ENCODE results near the gene RHOA.

RHOA gene

GRCh38 chr3:49411968-49412631 lies at the start of gene RHOA, which contains the start of gene TCTA:
Gene RHOA (minus strand): TSS chr3:49411976. CDS start chr3:49375589, 36,387 bp downstream.
Gene TCTA (plus strand): TSS chr3:49412423. CDS start chr3:49412427, 4 bp downstream.
- peak; percentile 100 for DNase-seq (ENCODE audit: low read depth, low spot score)

- DNase-seq (ENCODE audit: low read depth, low spot score): no peak
Measured at GRCh38 chr3:49460956-49461355, 49.2 kb upstream of the RHOA start.

GRCh38 chr3:49460188-49460890 lies 48.6 kb upstream of the RHOA start:
- DNase-seq (ENCODE audit: low read depth, low spot score): no peak

GRCh38 chr3:49456466-49456865 lies 44.7 kb upstream of the RHOA start:
- DNase-seq (ENCODE audit: low read depth, low spot score): peak; percentile 20

GRCh38 chr3:49454898-49455681 lies 43.3 kb upstream of the RHOA start:
- no peak for DNase-seq (ENCODE audit: low read depth, low spot score)

GRCh38 chr3:49454458-49454857 lies 42.7 kb upstream of the RHOA start:
- DNase-seq (ENCODE audit: low read depth, low spot score): peak; percentile 19

GRCh38 chr3:49453621-49454020 lies 41.8 kb upstream of the RHOA start:
- DNase-seq (ENCODE audit: low read depth, low spot score): no peak

- DNase-seq (ENCODE audit: low read depth, low spot score): no peak
Measured at GRCh38 chr3:49445391-49445790, 33.6 kb upstream of the RHOA start.

GRCh38 chr3:49434731-49435130 lies 23.0 kb upstream of the RHOA start:
- DNase-seq (ENCODE audit: low read depth, low spot score): no peak

- no peak for DNase-seq (ENCODE audit: low read depth, low spot score)
Measured at GRCh38 chr3:49428752-49429080, 16.9 kb upstream of the RHOA start.

GRCh38 chr3:49427586-49427985 lies 15.8 kb upstream of the RHOA start:
- DNase-seq (ENCODE audit: low read depth, low spot score): no peak

- DNase-seq (ENCODE audit: low read depth, low spot score): no peak
Measured at GRCh38 chr3:49424816-49425215, 13.0 kb upstream of the RHOA start.

GRCh38 chr3:49422379-49423248 lies 10.8 kb upstream of the RHOA start, which contains the start of gene AMT:
Gene AMT (minus strand): TSS chr3:49422473. CDS start chr3:49422450, 23 bp downstream.
- peak; percentile 68 for DNase-seq (ENCODE audit: low read depth, low spot score)

- no peak for DNase-seq (ENCODE audit: low read depth, low spot score)
Measured at GRCh38 chr3:49421890-49422378, 10.2 kb upstream of the RHOA start.

- DNase-seq (ENCODE audit: low read depth, low spot score): no peak
Measured at GRCh38 chr3:49417516-49418120, 5.8 kb upstream of the RHOA start.

- no peak for DNase-seq (ENCODE audit: low read depth, low spot score)
Measured at GRCh38 chr3:49416867-49417266, 5.1 kb upstream of the RHOA start.

- no peak for DNase-seq (ENCODE audit: low read depth, low spot score)
Measured at GRCh38 chr3:49415931-49416601, 4.3 kb upstream of the RHOA start.

- DNase-seq (ENCODE audit: low read depth, low spot score): no peak
Measured at GRCh38 chr3:49414753-49415152, 3.0 kb upstream of the RHOA start.

- no peak for DNase-seq (ENCODE audit: low read depth, low spot score)
Measured at GRCh38 chr3:49413338-49413734, 1.6 kb upstream of the RHOA start.

GRCh38 chr3:49412632-49413337 lies 1.0 kb upstream of the RHOA start:
- DNase-seq (ENCODE audit: low read depth, low spot score): no peak
